Neural progenitor cell (in vitro differentiated cells): Measurements from ENCODE around the gene C15orf61. TPM values are rescaled to one million over a fixed set of nuclear protein-coding genes. Genes with fewer than 3 reads are reported as not detected.

ENCODE experiments used
- DNase-seq: peaks from one replicate; pipeline ENCODE4 v3.0.0-alpha.2; 2016; ENCODE audit warnings: low spot score
- H2AFZ ChIP-seq: fragments of 200-600 bp; sonication (generic); replicated peaks from 2 replicates; pipeline ENCODE4 v1.6.1; 2016; ENCODE audit warnings: antibody characterized with exemption
- H3F3A ChIP-seq: fragments of 200-600 bp; sonication (generic); 2 replicates; pipeline ENCODE4 v1.6.1; 2016; ENCODE audit warnings: antibody characterized with exemption, low read depth
- H3K27ac ChIP-seq: fragments of 200-600 bp; sonication (generic); 2 replicates; pipeline ENCODE4 v1.5.1; 2016; ENCODE audit warnings: mild to moderate bottlenecking
- H3K27me3 ChIP-seq: fragments of 200-600 bp; sonication (generic); 2 replicates; pipeline ENCODE4 v1.6.1; 2016; ENCODE audit warnings: mild to moderate bottlenecking, moderate library complexity
- H3K36me3 ChIP-seq: fragments of 200-600 bp; sonication (generic); 2 replicates; pipeline ENCODE4 v1.5.1; 2016
- H3K4me1 ChIP-seq: fragments of 200-600 bp; sonication (generic); 2 replicates; pipeline ENCODE4 v1.6.1; 2016; ENCODE audit warnings: mixed run types
- H3K4me2 ChIP-seq: fragments of 200-600 bp; sonication (generic); 2 replicates; pipeline ENCODE4 v1.6.1; 2016
- H3K4me3 ChIP-seq: fragments of 200-600 bp; sonication (generic); 2 replicates; pipeline ENCODE4 v1.5.1; 2016
- H3K79me2 ChIP-seq: fragments of 200-600 bp; sonication (generic); 2 replicates; pipeline ENCODE4 v1.6.1; 2016; ENCODE audit warnings: low read depth
- H3K9ac ChIP-seq: fragments of 200-600 bp; sonication (generic); 2 replicates; pipeline ENCODE4 v1.6.1; 2016
- H3K9me3 ChIP-seq: fragments of 200-600 bp; sonication (generic); 2 replicates; pipeline ENCODE4 v1.5.1; 2016; ENCODE audit warnings: low read depth
- H4K20me1 ChIP-seq: fragments of 200-600 bp; sonication (generic); 2 replicates; pipeline ENCODE4 v1.6.1; 2016; ENCODE audit warnings: low read depth
- H3K27ac Mint-ChIP-seq: 3 replicates; pipeline ENCODE4 v1.8.0; 2021; ENCODE audit warnings: mixed read lengths
- H3K27me3 Mint-ChIP-seq: 2 replicates; pipeline ENCODE4 v1.8.0; 2022; ENCODE audit warnings: low read depth, mild to moderate bottlenecking, inconsistent platforms, moderate library complexity, mixed read lengths; ENCODE audit not compliant: insufficient read depth
- H3K36me3 Mint-ChIP-seq: 3 replicates; pipeline ENCODE4 v1.8.0; 2021; ENCODE audit warnings: mixed read lengths
- H3K4me1 Mint-ChIP-seq: 3 replicates; pipeline ENCODE4 v1.8.0; 2021; ENCODE audit warnings: mixed read lengths
- H3K4me3 Mint-ChIP-seq: 3 replicates; pipeline ENCODE4 v1.8.0; 2021; ENCODE audit warnings: mild to moderate bottlenecking, moderate library complexity, mixed read lengths
- H3K9me3 Mint-ChIP-seq: 3 replicates; pipeline ENCODE4 v1.8.0; 2020; ENCODE audit warnings: mixed read lengths
- EZH2 ChIP-seq: fragments of 200-600 bp; sonication (generic); IDR thresholded peaks from 2 replicates; pipeline ENCODE4 v1.6.1; 2017; ENCODE audit warnings: antibody characterized with exemption, mild to moderate bottlenecking, moderate library complexity
- EZH2phosphoT487 ChIP-seq: fragments of 200-600 bp; sonication (generic); IDR thresholded peaks from 2 replicates; pipeline ENCODE4 v1.6.1; 2017; ENCODE audit warnings: antibody characterized with exemption
- total RNA-seq: library from RNA; depleted of rRNA; stranded (reverse); fragments of >200 nt; gene quantifications from 2 replicates; pipeline ENCODE4 v1.2.3, GENCODE V29; 2015; ENCODE audit warnings: low replicate concordance
- TF ChIP-seq, protein P1 (sequence below): fragments of 200-600 bp; sonication (generic); IDR thresholded peaks from 2 replicates; pipeline ENCODE4 v1.5.1; 2017; ENCODE audit warnings: antibody characterized with exemption, mild to moderate bottlenecking

The C15orf61 gene
- total RNA-seq, 1 donor from 2014 or later, result 3.5 TPM

- H4K20me1 ChIP-seq, result no peaks in the 10 kb centered on the region
- Mint-ChIP-seq H3K4me1 (peaks cover 20% of the 10 kb centered on the region), H3K27ac (no peak overlapping the region), H3K27me3 (no peaks in the 10 kb centered on the region), H3K9me3 (peaks cover 6% of the 10 kb centered on the region), H3K4me3 (no peak overlapping the region), H3K36me3 (peaks cover 34% of the 10 kb centered on the region)
- no peak for DNase-seq
- peaks cover under 1% of the 10 kb centered on the region for H3K9me3 ChIP-seq
- no peaks in the 10 kb centered on the region for H3K27me3 ChIP-seq
- H3K9ac ChIP-seq, result no peak overlapping the region
- peaks cover 29% of the 10 kb centered on the region for H3K4me1 ChIP-seq
- no peak overlapping the region for H3K4me3 ChIP-seq
- no peak overlapping the region for H3K4me2 ChIP-seq
- H2AFZ ChIP-seq, result no peak overlapping the region
- no peaks in the 10 kb centered on the region for H3K79me2 ChIP-seq
- no peak overlapping the region for H3K27ac ChIP-seq
- H3K36me3 ChIP-seq, result peaks cover under 1% of the 10 kb centered on the region
- peaks cover 20% of the 10 kb centered on the region for H3F3A ChIP-seq
- TF ChIP-seq, protein P1, sequence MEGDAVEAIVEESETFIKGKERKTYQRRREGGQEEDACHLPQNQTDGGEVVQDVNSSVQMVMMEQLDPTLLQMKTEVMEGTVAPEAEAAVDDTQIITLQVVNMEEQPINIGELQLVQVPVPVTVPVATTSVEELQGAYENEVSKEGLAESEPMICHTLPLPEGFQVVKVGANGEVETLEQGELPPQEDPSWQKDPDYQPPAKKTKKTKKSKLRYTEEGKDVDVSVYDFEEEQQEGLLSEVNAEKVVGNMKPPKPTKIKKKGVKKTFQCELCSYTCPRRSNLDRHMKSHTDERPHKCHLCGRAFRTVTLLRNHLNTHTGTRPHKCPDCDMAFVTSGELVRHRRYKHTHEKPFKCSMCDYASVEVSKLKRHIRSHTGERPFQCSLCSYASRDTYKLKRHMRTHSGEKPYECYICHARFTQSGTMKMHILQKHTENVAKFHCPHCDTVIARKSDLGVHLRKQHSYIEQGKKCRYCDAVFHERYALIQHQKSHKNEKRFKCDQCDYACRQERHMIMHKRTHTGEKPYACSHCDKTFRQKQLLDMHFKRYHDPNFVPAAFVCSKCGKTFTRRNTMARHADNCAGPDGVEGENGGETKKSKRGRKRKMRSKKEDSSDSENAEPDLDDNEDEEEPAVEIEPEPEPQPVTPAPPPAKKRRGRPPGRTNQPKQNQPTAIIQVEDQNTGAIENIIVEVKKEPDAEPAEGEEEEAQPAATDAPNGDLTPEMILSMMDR, result no peak
- TF ChIP-seq EZH2phosphoT487, result no peak
These were observed 42.2 kb downstream of the C15orf61 start for GRCh38 chr15:67563092-67563491.

GRCh38 chr15:67564021-67564967 is 43.4 kb downstream of the C15orf61 start:
- Mint-ChIP-seq H3K4me3 (no peak overlapping the region), H3K27me3 (no peaks in the 10 kb centered on the region), H3K4me1 (peaks cover 25% of the 10 kb centered on the region), H3K9me3 (peaks cover 3% of the 10 kb centered on the region), H3K27ac (peak overlapping the region; percentile 2), H3K36me3 (peaks cover 23% of the 10 kb centered on the region)
- H3K4me3 ChIP-seq, result no peak overlapping the region
- H3K79me2 ChIP-seq, result no peaks in the 10 kb centered on the region
- peak; percentile 15 for DNase-seq
- H3K9ac ChIP-seq, result no peak overlapping the region
- TF ChIP-seq EZH2phosphoT487, result no peak
- no peaks in the 10 kb centered on the region for H4K20me1 ChIP-seq
- peaks cover 14% of the 10 kb centered on the region for H3F3A ChIP-seq
- H3K4me1 ChIP-seq, result peaks cover 22% of the 10 kb centered on the region
- no peaks in the 10 kb centered on the region for H3K36me3 ChIP-seq
- H3K4me2 ChIP-seq, result peak overlapping the region; percentile 62
- H3K27me3 ChIP-seq, result no peaks in the 10 kb centered on the region
- no peaks in the 10 kb centered on the region for H3K9me3 ChIP-seq
- H2AFZ ChIP-seq, result no peak overlapping the region
- peak overlapping the region; percentile 66 for H3K27ac ChIP-seq

DNA sequence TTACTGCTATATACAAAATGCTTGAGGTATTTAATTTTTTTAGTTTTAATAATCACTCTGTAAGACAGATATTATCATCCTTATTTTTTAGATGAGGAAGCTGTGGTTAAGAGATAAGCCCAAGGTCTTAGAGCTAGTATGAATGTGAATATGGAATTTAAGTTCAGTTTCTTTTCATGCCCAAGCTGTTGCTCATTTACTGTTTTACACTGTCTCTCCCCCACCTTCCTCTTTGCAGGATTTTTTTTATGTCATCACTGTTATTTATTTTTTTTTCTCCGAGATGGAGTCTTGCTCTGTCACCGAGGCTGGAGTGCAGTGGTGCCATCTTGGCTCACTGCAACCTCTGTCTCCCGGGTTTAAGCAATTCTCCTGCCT is 44.0 kb downstream of the C15orf61 start:
- Histone ChIP-seq H3K36me3 (no peaks in the 10 kb centered on the region), H4K20me1 (no peaks in the 10 kb centered on the region), H3K27ac (peak overlapping the region; percentile 66), H3K4me1 (peaks cover 20% of the 10 kb centered on the region), H3K27me3 (no peaks in the 10 kb centered on the region), H3F3A (peaks cover 14% of the 10 kb centered on the region), H3K79me2 (no peaks in the 10 kb centered on the region), H3K4me3 (no peak overlapping the region), H3K9me3 (no peaks in the 10 kb centered on the region), H3K4me2 (no peak overlapping the region), H3K9ac (no peak overlapping the region), H2AFZ (no peak overlapping the region)
- no peak for DNase-seq
- Mint-ChIP-seq H3K36me3 (peaks cover 19% of the 10 kb centered on the region), H3K27ac (no peak overlapping the region), H3K27me3 (no peaks in the 10 kb centered on the region), H3K4me3 (no peak overlapping the region), H3K4me1 (peaks cover 28% of the 10 kb centered on the region), H3K9me3 (peaks cover 3% of the 10 kb centered on the region)
- TF ChIP-seq EZH2phosphoT487 (no peak), EZH2 (no peak)
- TF ChIP-seq, protein P1, result no peak

GRCh38 chr15:67569668-67570067 is 48.7 kb downstream of the C15orf61 start:
- Histone ChIP-seq H3F3A (peaks cover 8% of the 10 kb centered on the region), H2AFZ (no peak overlapping the region), H3K27me3 (no peaks in the 10 kb centered on the region), H3K36me3 (no peaks in the 10 kb centered on the region), H3K27ac (no peak overlapping the region), H3K9me3 (no peaks in the 10 kb centered on the region), H3K4me1 (peaks cover 8% of the 10 kb centered on the region), H3K4me3 (no peak overlapping the region), H3K9ac (no peak overlapping the region), H3K79me2 (no peaks in the 10 kb centered on the region), H3K4me2 (no peak overlapping the region), H4K20me1 (no peaks in the 10 kb centered on the region)
- TF ChIP-seq EZH2phosphoT487 (no peak), EZH2 (no peak)
- TF ChIP-seq, protein P1, result no peak
- DNase-seq, result no peak
- Mint-ChIP-seq H3K27me3 (no peaks in the 10 kb centered on the region), H3K36me3 (peaks cover 14% of the 10 kb centered on the region), H3K4me3 (no peak overlapping the region), H3K9me3 (no peaks in the 10 kb centered on the region), H3K4me1 (peaks cover 29% of the 10 kb centered on the region), H3K27ac (no peak overlapping the region)
